ENCODE data around the gene NIN. TPM values are rescaled to one million over a fixed set of nuclear protein-coding genes. Genes with fewer than 3 reads are reported as not detected.

The NIN gene
- total RNA-seq, 3 donors from 2014 or later, result 20.5 to 36.3 (median 27.9) TPM

GRCh38 chr14:50758945-50759344 lies 72.0 kb downstream of the NIN start:
- intact Hi-C loops (cut with DNase I, micrococcal nuclease), result no loop called here
- DNase-seq (no peak), ATAC-seq (no peak)
- Histone ChIP-seq H3K36me3 (ENCODE audit: low read depth) (no peaks in the 10 kb centered on the region), H3K4me1 (ENCODE audit: low read depth) (no peaks in the 10 kb centered on the region), H3K9me3 (no peaks in the 10 kb centered on the region), H3K4me3 (no peak overlapping the region)
- TF ChIP-seq CTCF (IDR thresholded peaks at IDR 0.05), result no peak

GRCh38 chr14:50758305-50758704 lies 72.7 kb downstream of the NIN start:
- no peak for TF ChIP-seq CTCF (IDR thresholded peaks at IDR 0.05)
- no peak overlapping the region for H3K4me3 ChIP-seq
- no peak for DNase-seq
- intact Hi-C loops (cut with DNase I, micrococcal nuclease), result no loop called here
- H3K36me3 ChIP-seq (ENCODE audit: low read depth), result no peaks in the 10 kb centered on the region
- H3K4me1 ChIP-seq (ENCODE audit: low read depth), result no peaks in the 10 kb centered on the region
- no peak for ATAC-seq
- no peaks in the 10 kb centered on the region for H3K9me3 ChIP-seq

- DNase-seq, result no peak
- ATAC-seq, result no peak
- H3K9me3 ChIP-seq, result no peaks in the 10 kb centered on the region
- no peak overlapping the region for H3K4me3 ChIP-seq
- H3K36me3 ChIP-seq (ENCODE audit: low read depth), result no peaks in the 10 kb centered on the region
- H3K4me1 ChIP-seq (ENCODE audit: low read depth), result no peaks in the 10 kb centered on the region
- no peak for TF ChIP-seq CTCF (IDR thresholded peaks at IDR 0.05)
- intact Hi-C loops (cut with DNase I, micrococcal nuclease), result no loop called here
These were observed 73.3 kb downstream of the NIN start for GRCh38 chr14:50757702-50758101.

GRCh38 chr14:50756300-50756699 lies 74.7 kb downstream of the NIN start:
- DNase-seq (no peak), ATAC-seq (peak; percentile 50)
- Histone ChIP-seq H3K4me1 (ENCODE audit: low read depth) (no peaks in the 10 kb centered on the region), H3K9me3 (no peaks in the 10 kb centered on the region), H3K4me3 (no peak overlapping the region), H3K36me3 (ENCODE audit: low read depth) (no peaks in the 10 kb centered on the region)
- no peak for TF ChIP-seq CTCF (IDR thresholded peaks at IDR 0.05)
- intact Hi-C loops (cut with DNase I, micrococcal nuclease), result no loop called here

GRCh38 chr14:50750323-50750722 lies 80.6 kb downstream of the NIN start:
- H3K4me3 ChIP-seq, result no peak overlapping the region
- no peaks in the 10 kb centered on the region for H3K36me3 ChIP-seq (ENCODE audit: low read depth)
- no peak for TF ChIP-seq CTCF (IDR thresholded peaks at IDR 0.05)
- no peak for DNase-seq
- no peaks in the 10 kb centered on the region for H3K9me3 ChIP-seq
- ATAC-seq, result no peak
- intact Hi-C loops (cut with DNase I, micrococcal nuclease), result no loop called here
- H3K4me1 ChIP-seq (ENCODE audit: low read depth), result no peaks in the 10 kb centered on the region

DNA sequence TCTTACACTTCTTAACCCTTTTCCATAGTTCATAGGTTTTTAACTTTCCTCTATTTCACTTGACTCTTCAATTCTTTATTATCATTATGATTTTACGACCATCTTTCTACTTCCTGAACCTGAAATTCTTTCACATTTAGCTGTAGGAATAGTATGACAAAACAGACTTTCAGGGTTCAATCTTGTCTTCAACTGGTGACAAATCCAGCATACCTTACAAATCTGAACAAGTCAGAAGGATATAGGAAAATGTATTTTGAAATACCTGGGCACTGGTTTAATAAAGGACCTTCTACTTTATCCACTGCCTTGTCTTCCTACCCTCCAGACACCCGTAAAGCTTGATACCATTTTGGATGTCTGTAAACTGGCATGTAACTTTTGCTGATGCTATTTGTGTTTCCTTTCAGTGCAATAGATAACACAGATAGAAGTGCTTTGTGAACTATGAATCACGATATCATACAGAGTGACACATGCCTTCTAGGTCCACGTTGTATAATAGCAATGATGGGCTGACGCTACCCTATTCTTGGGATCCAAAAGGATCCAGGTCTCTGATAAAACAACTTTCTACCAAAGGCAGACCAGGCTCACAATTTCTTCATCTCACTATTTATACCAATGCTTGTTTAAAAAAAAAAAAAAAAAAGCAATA lies 85.4 kb downstream of the NIN start:
- Histone ChIP-seq H3K9me3 (no peaks in the 10 kb centered on the region), H3K4me3 (no peak overlapping the region), H3K36me3 (ENCODE audit: low read depth) (peaks cover 3% of the 10 kb centered on the region), H3K4me1 (ENCODE audit: low read depth) (no peaks in the 10 kb centered on the region)
- no peak for TF ChIP-seq CTCF (IDR thresholded peaks at IDR 0.05)
- no peak for ATAC-seq
- DNase-seq, result no peak
- intact Hi-C loops (cut with DNase I, micrococcal nuclease), result no loop called here
